Measurements from ENCODE around the gene KMT2E. TPM values are rescaled to one million over a fixed set of nuclear protein-coding genes. Genes with fewer than 3 reads are reported as not detected.

KMT2E gene
- total RNA-seq, 1 experiment from 2014 or later: 68.1 TPM

DNA sequence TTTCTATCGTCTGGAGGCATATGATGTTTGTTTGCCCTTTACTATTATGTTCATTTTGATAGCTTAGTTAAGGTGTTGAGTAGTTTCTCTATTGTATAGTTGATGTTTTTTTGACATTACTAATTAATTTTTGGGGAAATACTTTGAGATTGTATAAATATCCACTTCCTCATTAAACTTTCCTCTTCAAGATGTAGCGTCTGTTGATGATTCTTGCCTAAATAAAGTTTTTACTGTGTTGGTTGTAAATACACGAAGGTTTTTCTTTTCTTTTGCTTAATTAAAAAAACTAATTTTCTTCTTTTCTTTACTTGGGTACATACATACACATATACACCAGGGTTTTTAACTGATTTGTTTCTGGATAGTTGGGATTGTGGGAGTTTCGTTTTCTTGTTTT lies 8.5 kb downstream of the KMT2E start:
- no peak for DNase-seq
- ChIA-PET POLR2A (ENCODE audit: unreplicated experiment) (no interaction called here), CTCF (interaction anchor here (0.9 kb wide), 1 partner anchor 9 kb away, joined by 3 read pairs; no protein-coding TSS in a partner anchor)
- Histone ChIP-seq H4K20me1 (ENCODE audit: insufficient read depth) (peaks cover 25% of the 10 kb centered on the region), H3K4me3 (no peak overlapping the region), H3K4me2 (no peak overlapping the region), H3K9me3 (ENCODE audit: insufficient read depth, low read depth) (peaks cover 3% of the 10 kb centered on the region; the same call in 1 of the 2 replicates), H3K27me3 (ENCODE audit: insufficient read depth, low read depth) (no peaks in the 10 kb centered on the region), H3K79me2 (ENCODE audit: low read depth) (peaks cover 99% of the 10 kb centered on the region), H3K4me1 (replicated peaks; ENCODE audit: insufficient read depth) (peaks cover 29% of the 10 kb centered on the region), H3K9me2 (ENCODE audit: insufficient read depth) (no peaks in the 10 kb centered on the region), H3K27ac (no peak overlapping the region), H2AFZ (no peak overlapping the region), H3K36me3 (ENCODE audit: low read depth) (no peaks in the 10 kb centered on the region), H3F3A (ENCODE audit: insufficient read depth, low read depth) (no peaks in the 10 kb centered on the region)
- intact Hi-C loops (cut with micrococcal nuclease; ENCODE audit: unreplicated experiment): no loop called here
- BruUV-seq (replicated peaks): no TSS peak
- TF ChIP-seq EZH2 (IDR thresholded peaks at IDR 0.05; ENCODE audit: low read depth): no peak
- TF ChIP-seq, protein P1, sequence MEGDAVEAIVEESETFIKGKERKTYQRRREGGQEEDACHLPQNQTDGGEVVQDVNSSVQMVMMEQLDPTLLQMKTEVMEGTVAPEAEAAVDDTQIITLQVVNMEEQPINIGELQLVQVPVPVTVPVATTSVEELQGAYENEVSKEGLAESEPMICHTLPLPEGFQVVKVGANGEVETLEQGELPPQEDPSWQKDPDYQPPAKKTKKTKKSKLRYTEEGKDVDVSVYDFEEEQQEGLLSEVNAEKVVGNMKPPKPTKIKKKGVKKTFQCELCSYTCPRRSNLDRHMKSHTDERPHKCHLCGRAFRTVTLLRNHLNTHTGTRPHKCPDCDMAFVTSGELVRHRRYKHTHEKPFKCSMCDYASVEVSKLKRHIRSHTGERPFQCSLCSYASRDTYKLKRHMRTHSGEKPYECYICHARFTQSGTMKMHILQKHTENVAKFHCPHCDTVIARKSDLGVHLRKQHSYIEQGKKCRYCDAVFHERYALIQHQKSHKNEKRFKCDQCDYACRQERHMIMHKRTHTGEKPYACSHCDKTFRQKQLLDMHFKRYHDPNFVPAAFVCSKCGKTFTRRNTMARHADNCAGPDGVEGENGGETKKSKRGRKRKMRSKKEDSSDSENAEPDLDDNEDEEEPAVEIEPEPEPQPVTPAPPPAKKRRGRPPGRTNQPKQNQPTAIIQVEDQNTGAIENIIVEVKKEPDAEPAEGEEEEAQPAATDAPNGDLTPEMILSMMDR (conservative IDR thresholded peaks at IDR 0.05): no peak

DNA sequence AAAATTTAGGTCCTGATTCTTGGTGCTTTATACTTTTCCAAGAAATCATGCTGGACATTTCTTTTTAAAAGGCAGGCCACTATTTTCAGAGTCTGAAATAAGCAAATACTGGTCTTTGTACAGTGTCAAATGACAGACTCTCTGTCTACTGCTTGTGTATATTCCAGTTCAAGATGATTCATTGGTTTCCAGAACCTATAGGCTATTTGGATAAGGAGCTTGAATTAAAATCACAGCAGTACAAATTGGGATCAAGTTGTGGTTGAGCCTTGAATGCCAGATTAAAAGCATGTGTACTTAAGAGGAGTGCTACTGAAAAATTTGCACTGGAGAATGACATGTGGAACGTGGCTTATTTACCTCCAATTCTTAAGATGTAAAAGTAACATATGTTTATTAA lies 10.7 kb downstream of the KMT2E start:
- DNase-seq: no peak
- H3K4me1 ChIP-seq (replicated peaks; ENCODE audit: insufficient read depth): peaks cover 7% of the 10 kb centered on the region; the same call in 1 of the 2 replicates
- H3K9me3 ChIP-seq (ENCODE audit: insufficient read depth, low read depth): peaks cover 3% of the 10 kb centered on the region; the same call in 1 of the 2 replicates
- no peak overlapping the region for H2AFZ ChIP-seq
- H3K9me2 ChIP-seq (ENCODE audit: insufficient read depth): no peaks in the 10 kb centered on the region
- H3K36me3 ChIP-seq (ENCODE audit: low read depth): no peaks in the 10 kb centered on the region
- no peak overlapping the region for H3K4me3 ChIP-seq
- H3K4me2 ChIP-seq: no peak overlapping the region
- H4K20me1 ChIP-seq (ENCODE audit: insufficient read depth): peaks cover 27% of the 10 kb centered on the region
- ChIA-PET CTCF (no interaction called here), POLR2A (ENCODE audit: unreplicated experiment) (interaction anchor here (0.6 kb wide), 1 partner anchor 10 kb away, joined by 3 read pairs; no protein-coding TSS in a partner anchor)
- no peaks in the 10 kb centered on the region for H3F3A ChIP-seq (ENCODE audit: insufficient read depth, low read depth)
- H3K27me3 ChIP-seq (ENCODE audit: insufficient read depth, low read depth): no peaks in the 10 kb centered on the region
- TF ChIP-seq, protein P1 (conservative IDR thresholded peaks at IDR 0.05): no peak
- no peak for TF ChIP-seq EZH2 (IDR thresholded peaks at IDR 0.05; ENCODE audit: low read depth)
- intact Hi-C loops (cut with micrococcal nuclease; ENCODE audit: unreplicated experiment): no loop called here
- no peak overlapping the region for H3K27ac ChIP-seq
- no TSS peak for BruUV-seq (replicated peaks)
- H3K79me2 ChIP-seq (ENCODE audit: low read depth): peaks cover 97% of the 10 kb centered on the region

DNA sequence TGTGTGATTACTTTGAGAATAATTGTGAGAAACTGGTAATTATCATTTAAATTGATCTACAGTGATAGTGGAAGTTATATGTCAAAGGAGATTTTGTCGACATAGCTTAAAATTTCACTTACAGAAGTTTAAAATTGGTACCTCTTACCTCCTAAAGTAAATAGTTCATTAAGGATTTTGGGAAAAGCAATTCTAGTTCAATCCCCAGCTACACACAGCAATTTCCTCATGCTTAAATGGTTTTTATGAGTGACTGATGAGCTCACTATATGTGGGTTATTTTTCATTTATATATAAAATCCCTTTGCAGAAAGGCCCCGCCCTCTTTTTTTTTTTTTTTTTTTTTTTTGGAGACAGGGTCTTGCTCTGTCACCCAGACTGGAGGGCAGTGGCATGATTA lies 12.7 kb downstream of the KMT2E start:
- TF ChIP-seq EZH2 (IDR thresholded peaks at IDR 0.05; ENCODE audit: low read depth): no peak
- H3K36me3 ChIP-seq (ENCODE audit: low read depth): no peaks in the 10 kb centered on the region
- H3K79me2 ChIP-seq (ENCODE audit: low read depth): peaks cover 95% of the 10 kb centered on the region
- no peaks in the 10 kb centered on the region for H3K27me3 ChIP-seq (ENCODE audit: insufficient read depth, low read depth)
- H3K9me2 ChIP-seq (ENCODE audit: insufficient read depth): no peaks in the 10 kb centered on the region
- CTCF ChIA-PET: interaction anchor here (0.5 to 0.7 kb wide), 4 partner anchors 108 to 642 kb away, joined by 3 to 12 read pairs (median 8); no protein-coding TSS in a partner anchor
- BruUV-seq (replicated peaks): no TSS peak
- peaks cover 3% of the 10 kb centered on the region; the same call in 1 of the 2 replicates for H3K9me3 ChIP-seq (ENCODE audit: insufficient read depth, low read depth)
- H4K20me1 ChIP-seq (ENCODE audit: insufficient read depth): peaks cover 42% of the 10 kb centered on the region
- H2AFZ ChIP-seq: no peak overlapping the region
- H3F3A ChIP-seq (ENCODE audit: insufficient read depth, low read depth): no peaks in the 10 kb centered on the region
- DNase-seq: no peak
- H3K4me1 ChIP-seq (replicated peaks; ENCODE audit: insufficient read depth): no peaks in the 10 kb centered on the region
- POLR2A ChIA-PET (ENCODE audit: unreplicated experiment): interaction anchor here (0.7 kb wide), 2 partner anchors 540 to 997 kb away, joined by 3 read pairs; no protein-coding TSS in a partner anchor
- intact Hi-C loops (cut with micrococcal nuclease; ENCODE audit: unreplicated experiment): no loop called here
- no peak overlapping the region for H3K4me2 ChIP-seq
- H3K27ac ChIP-seq: no peak overlapping the region
- H3K4me3 ChIP-seq: no peak overlapping the region

Measured in PC-9 (cell line).